GM18499 (cell line): Measurements from ENCODE around the gene TREX2.

Source experiments
- ATAC-seq: cut with Tn5 transposase; IDR thresholded peaks from one replicate; pipeline ENCODE4 v1.9.1; 2021; ENCODE audit warnings: moderate number of reproducible peaks; ENCODE audit not compliant: insufficient read depth, unreplicated experiment

TREX2 gene, protein sequence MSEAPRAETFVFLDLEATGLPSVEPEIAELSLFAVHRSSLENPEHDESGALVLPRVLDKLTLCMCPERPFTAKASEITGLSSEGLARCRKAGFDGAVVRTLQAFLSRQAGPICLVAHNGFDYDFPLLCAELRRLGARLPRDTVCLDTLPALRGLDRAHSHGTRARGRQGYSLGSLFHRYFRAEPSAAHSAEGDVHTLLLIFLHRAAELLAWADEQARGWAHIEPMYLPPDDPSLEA

DNA sequence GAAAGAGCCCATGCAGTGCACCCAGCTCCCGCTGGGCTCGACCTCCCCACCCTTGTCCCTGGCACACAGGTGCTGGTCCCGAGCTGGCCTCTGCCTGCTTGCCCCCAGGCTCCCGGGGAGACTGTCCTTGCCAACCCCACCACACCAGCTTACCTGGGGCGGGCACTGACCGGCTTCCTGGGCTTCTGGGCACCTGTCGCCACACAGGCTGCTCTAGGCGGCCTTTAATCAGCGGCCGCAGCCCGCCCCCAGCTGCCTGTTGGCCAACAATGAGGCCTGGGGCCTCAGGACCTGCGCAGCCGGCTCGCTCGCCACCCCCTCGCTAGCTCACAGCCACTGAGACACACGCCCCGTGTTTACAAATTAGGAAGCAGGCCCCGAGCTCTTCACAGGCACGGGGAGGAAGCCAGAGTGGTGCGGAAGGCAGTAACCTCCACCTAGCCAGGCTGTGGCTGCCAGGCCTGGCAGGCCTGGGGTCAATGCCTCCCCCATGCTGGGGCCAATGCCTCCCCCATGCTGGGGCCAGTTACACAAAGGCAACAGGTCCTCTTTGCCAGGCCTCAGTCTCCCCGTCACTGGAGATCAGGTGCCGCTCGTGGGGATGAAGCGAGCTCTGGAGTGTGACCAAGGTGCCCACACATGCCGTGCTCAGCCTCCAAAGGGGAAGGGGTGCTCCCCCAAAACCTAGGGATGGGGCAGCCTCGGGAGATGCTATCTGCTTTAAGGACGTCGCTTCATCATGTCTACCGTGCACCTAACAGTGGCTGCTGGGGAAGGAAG is at the start of gene TREX2:
TSS of gene TREX2 (minus strand) at position 201 of the 780 bp plus-strand sequence. CDS start 626 bp downstream, outside the sequence.
- ATAC-seq, result no peak

DNA sequence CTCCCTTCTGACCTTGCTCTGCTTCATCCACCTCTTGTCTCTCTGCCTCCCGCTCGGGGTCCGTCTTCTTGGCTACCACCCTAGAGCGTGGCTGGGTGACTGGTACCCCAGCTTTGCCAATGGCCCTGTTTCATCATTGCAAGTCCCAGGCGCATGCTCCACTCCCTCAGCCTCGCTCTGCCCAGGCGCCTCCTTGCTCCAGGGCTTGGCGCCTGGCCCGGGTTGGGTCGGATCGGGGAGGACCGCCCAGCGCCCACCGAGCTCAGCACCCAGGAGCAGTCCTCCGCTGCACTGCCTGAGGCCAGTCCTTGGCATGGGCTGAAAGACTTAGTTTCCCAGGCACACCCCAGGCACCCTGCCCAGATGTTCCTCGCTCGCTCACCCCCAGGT is 49.5 kb upstream of the TREX2 start:
- no peak for ATAC-seq

DNA sequence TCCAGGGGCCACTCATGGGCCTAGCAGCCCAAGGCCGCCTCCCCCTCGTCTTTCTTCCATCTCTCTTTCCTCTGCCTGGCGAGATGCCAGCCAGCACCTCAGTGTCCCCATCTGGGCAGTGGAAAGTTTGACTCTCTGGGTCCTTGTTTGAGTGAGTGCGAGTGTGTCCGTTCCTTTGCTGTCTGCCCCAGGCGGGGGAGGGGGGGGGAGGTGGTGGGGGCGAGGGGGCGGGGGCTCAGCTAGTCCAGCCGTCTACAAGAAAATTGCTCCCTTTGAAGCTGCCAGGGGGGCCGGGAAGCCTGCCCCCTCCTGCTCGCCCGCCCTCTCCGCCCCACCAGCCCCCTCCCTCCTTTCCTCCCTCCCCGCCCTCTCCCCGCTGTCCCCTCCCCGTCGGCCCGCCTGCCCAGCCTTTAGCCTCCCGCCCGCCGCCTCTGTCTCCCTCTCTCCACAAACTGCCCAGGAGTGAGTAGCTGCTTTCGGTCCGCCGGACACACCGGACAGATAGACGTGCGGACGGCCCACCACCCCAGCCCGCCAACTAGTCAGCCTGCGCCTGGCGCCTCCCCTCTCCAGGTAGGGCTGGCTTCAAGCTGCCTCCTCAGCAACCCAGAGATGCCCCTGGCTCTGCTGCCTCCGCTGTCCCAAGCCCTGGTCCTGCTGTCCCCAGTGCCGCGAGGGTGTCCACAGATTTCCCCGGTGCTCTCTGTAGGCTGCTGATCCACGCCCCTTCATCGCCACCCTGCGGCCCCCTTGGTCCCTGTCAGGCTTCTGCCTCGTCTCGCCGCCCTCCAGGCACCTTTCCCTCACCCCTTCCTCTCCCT is 48.9 kb upstream of the TREX2 start, which contains the start of gene BGN:
TSS of gene BGN (plus strand) at position 440 of the 821 bp plus-strand sequence. CDS start 9,652 bp downstream, outside the sequence.
- no peak for ATAC-seq

DNA sequence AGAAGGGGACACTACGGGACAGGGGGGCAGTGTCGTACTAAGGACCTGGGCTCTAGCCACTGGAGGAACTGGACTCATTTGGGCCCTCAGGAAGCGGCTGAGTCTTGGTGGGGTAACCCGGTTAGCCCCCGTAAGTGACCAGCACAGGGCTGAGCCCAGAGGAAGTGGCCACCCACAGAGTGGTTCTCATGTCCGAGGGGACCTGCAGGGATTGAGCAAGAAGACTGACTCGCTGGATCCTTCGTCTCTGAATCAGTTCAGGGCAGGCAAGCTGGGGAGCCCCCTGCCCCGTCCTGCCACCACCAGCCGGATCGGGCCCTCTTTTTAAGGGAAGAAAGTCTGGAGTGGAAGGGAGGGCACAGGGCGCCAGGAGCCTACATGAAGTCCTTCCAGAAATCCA is 48.2 kb upstream of the TREX2 start:
- no peak for ATAC-seq

GRCh38 chrX:153493085-153493484 is 47.2 kb upstream of the TREX2 start:
- no peak for ATAC-seq

DNA sequence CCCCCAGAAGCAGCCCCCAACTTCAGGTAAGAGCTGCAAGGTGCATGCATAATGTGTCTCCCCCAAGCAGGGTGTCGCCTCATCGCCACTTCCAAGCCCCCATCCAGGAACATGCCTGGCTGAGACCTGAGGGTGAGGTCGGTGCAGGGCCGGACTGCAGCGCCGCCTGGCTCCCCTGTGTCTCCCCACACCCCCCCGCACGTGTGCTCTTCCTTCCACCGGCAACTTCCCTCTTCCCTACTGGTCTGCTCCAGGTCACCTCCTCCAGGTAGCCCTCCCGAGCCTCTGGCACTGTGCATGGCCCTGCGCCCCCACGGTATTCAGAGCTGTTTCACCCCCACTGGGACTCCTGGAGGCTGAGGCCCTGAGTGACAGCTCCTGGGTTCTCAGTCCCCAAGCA is 46.7 kb upstream of the TREX2 start:
- no peak for ATAC-seq

DNA sequence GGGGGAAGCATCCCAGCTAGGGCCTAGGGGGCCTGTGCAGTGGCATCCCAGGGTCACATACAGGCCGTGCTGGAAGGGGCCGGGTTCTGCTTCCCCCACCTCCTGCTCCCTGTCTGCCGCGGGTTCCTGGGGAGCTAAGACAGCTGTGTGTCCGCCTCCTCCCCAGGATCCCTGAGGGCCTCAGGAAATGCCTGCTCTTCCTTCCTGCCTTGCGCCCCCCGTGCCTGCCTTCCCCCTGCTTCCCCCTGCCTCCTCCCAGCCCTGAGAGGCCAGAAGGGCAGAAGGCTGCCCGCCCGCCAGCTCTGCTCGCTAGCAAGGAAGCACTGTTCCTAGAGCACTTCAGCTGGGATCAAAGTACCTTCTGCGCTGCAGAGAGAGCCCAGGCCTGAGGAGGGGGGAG is 46.1 kb upstream of the TREX2 start:
- no peak for ATAC-seq

DNA sequence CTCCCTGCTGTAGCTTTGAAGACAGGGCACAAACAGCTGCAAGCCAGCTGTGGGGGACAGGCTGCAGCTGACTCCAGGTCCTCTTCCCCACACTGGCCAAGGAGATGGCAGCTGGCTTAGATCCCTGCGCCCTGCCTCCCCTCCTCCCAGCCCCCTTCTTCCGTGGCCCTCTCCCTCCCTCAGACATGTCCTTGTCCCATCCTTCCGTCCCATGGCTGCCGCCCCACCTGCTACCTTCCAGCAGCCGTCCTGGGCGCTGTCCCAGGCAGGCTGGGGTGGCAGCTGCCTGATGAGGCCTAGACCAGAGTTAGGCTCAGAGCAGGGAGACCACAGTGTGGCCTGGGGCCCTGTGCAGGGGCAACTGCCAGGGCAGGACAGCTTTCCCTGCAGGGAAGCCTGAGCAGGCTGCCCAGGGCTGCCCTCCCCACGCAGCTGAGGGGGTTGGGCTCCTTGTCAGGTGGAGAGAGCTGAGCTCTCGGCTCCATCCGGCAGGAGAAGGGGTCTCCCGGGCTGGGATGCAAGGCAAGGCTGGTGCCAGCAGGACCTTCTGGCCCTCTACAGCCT is 45.6 kb upstream of the TREX2 start:
- ATAC-seq, result no peak

- ATAC-seq, result no peak
Observed at GRCh38 chrX:153490217-153490930, 44.5 kb upstream of the TREX2 start.

GRCh38 chrX:153488231-153488914 is 42.5 kb upstream of the TREX2 start:
- no peak for ATAC-seq

- no peak for ATAC-seq
Observed at GRCh38 chrX:153487590-153488071, 41.8 kb upstream of the TREX2 start.

DNA sequence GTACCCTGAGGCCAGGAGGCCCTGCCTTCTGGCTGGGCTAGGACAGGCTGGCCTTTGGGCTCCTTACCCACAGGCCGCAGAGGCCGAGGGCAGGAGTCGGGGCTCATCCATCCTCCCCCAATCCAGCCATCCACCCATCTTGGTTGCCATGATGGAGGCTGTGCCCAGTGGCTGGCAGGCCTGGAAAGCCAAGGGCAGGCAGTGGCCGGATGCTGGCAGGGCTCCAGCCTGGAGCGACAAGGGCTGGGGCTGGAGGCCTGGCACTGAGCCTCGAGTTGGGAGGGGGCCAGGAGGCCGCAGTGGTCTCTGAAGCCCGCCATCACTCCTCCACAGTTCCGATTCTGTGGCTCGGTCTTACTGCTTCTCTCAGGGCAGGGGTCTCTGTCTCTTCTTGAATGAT is 40.3 kb upstream of the TREX2 start:
- ATAC-seq, result no peak

DNA sequence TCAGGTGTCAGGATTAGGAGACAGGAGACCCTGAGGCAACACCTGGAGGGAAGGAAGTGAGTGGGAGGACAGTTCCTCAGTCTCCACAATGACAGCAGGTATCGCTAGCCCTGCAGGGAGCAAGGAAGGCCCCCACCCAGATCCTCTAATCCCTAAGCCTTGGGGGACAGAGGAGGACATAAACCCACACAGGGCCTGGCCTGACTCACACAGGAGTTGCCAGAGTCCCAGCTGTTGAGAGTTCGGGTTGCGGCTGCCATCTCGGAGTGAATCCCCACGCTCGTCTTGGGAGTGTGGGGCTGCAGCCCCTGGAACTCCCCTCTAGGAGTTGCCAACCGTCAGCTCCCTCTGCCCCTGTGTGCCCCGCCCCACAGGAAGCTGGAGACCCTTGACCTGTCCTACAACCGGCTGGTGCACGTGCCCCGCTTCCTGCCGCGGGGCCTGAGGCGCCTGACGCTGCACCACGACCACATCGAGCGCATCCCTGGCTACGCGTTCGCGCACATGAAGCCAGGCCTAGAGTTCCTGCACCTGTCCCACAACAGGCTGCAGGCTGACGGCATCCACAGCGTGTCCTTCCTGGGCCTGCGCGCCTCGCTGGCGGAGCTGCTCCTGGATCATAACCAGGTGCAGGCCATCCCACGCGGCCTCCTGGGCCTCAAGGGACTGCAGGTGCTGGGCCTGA is 39.7 kb upstream of the TREX2 start:
- ATAC-seq, result no peak

DNA sequence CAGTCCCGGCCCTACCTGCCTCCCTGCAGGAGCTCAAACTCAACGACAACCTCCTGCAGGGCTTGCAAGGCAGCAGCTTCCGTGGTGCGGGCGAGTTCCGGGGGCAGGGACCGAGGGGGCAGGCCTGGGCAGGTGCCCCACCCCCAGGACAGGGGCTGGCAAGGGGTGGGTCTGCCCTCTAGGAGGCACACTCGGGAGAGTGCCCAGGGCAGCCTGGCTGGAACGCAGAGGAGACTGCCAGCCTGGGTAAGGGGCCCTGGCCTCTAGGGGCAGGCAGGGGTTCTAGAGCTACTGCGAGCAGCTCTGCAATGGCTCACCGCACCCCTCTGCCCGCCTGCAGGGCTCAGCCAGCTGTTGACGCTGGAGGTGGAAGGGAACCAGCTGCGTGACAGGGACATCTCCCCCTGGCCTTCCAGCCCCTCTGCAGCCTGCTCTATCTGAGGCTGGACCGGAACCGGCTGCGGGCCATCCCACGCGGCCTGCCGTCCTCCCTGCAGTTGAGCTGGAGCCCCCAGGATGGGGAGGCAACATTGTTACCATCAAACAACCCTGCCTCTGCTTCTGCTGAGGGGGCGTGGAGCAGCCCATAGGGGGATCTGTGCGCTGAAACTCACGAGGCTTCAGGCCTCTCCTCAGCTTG is 36.6 kb upstream of the TREX2 start:
- no peak for ATAC-seq

DNA sequence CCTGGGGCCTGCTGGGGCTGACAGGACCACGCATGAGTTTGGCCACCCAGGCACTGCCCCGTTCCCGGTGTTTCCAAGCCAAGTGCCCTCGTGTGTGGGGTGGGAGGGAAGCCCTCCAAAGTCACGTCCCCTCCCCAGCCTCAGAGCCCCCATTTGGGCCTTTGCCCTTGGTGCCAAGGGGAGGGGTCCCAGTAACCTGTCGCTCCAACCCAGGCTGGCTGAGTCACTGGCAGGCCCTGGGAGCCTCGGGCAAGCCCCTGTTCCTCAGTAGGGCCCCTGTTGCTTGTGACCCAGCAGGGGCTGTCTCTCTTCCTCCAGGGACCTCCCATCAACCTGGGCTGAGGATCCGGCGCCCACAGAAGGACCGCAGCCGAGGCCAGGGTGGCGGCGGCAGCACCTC is 35.2 kb upstream of the TREX2 start:
- no peak for ATAC-seq

GRCh38 chrX:153478746-153479145 is 32.9 kb upstream of the TREX2 start:
- ATAC-seq, result no peak

- no peak for ATAC-seq
Observed at GRCh38 chrX:153477901-153478300, 32.0 kb upstream of the TREX2 start.

GRCh38 chrX:153477364-153477857 is 31.6 kb upstream of the TREX2 start:
- ATAC-seq, result no peak
